ENCODE measurements around the gene ERFE. TPM values are rescaled to one million over a fixed set of nuclear protein-coding genes. Genes with fewer than 3 reads are reported as not detected.

Gene ERFE
- total RNA-seq, 2 experiments from 2014 or later, result 0.99 to 1.0 TPM

DNA sequence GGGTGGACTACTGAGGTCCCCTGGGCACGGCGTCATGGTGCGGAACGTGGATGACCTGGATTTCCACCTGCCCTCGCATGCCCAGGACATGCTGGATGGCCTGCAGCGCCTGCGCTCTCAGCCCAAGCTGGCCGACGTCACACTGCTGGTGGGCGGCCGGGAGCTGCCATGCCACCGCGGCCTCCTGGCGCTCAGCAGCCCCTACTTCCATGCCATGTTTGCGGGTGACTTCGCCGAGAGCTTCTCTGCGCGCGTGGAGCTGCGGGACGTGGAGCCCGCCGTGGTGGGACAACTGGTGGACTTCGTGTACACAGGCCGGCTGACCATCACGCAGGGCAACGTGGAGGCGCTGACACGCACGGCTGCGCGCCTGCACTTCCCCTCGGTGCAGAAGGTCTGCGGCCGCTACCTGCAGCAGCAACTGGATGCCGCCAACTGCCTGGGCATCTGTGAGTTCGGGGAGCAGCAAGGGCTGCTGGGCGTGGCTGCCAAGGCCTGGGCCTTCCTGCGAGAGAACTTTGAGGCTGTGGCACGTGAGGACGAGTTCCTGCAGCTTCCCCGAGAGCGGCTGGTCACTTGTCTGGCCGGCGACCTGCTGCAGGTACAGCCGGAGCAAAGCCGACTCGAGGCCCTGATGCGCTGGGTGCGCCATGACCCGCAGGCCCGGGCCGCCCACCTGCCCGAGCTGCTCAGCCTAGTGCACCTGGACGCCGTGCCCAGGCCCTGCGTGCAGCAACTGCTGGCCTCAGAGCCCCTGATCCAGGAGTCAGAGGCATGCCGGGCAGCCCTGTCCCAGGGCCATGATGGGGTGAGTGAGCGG, 17.8 kb upstream of the ERFE start:
- TF ChIP-seq, protein P1, sequence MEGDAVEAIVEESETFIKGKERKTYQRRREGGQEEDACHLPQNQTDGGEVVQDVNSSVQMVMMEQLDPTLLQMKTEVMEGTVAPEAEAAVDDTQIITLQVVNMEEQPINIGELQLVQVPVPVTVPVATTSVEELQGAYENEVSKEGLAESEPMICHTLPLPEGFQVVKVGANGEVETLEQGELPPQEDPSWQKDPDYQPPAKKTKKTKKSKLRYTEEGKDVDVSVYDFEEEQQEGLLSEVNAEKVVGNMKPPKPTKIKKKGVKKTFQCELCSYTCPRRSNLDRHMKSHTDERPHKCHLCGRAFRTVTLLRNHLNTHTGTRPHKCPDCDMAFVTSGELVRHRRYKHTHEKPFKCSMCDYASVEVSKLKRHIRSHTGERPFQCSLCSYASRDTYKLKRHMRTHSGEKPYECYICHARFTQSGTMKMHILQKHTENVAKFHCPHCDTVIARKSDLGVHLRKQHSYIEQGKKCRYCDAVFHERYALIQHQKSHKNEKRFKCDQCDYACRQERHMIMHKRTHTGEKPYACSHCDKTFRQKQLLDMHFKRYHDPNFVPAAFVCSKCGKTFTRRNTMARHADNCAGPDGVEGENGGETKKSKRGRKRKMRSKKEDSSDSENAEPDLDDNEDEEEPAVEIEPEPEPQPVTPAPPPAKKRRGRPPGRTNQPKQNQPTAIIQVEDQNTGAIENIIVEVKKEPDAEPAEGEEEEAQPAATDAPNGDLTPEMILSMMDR (IDR thresholded peaks at IDR 0.05), result no peak
- Mint-ChIP-seq H3K4me1 (ENCODE audit: low read depth) (peaks cover 11% of the 10 kb centered on the region), H3K27me3 (no peaks in the 10 kb centered on the region), H3K36me3 (ENCODE audit: low read depth) (no peaks in the 10 kb centered on the region), H3K27ac (no peak overlapping the region), H3K4me3 (no peak overlapping the region), H3K9me3 (no peaks in the 10 kb centered on the region)
- ChIA-PET CTCF (interaction anchor here (1.0 to 1.5 kb wide), 5 partner anchors 8 to 283 kb away, joined by 3 to 4 read pairs (median 3); no protein-coding TSS in a partner anchor), POLR2A (interaction anchor here (0.6 kb wide), 1 partner anchor 55 kb away, joined by 3 read pairs; no protein-coding TSS in a partner anchor)
- ATAC-seq (no peak), DNase-seq (no peak)
- intact Hi-C loops (cut with micrococcal nuclease), result no loop called here

DNA sequence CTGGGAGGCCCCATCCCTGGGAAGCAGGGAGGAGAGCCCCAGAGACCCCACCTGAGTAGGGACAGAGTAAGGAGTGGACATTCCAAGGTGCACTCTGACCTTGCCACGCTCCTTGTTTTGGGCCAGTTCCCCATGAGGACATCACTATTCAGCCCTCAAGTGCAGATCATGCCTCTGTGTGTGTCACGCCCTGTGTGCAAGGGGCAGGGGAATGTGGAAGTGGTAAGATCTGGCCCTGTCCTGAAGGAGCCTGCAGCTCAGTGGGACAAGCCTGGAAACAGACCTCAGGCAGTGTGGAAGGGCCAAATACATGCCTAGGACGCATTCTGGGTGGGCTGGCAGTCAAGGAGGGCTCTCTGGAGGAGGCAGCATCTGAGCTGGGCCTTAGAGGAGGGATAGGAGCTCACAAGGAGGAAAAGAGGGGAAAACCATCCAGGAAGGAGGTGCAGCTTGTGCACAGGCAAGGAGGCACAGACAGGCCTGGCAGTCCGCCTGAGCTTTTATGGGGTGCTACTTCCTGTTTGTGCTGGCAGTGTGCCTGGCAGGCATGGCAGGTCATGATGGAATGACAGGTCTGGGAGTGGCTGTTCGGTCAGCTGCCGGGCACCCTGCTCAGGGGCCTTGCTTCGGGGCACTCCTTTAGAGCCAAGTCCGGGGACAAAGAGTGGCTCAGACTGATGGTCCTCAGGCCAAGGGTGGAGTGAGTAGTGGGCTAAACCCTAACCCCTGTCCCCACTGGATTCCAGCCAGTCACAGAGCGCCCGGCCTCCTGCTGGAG, 17.0 kb upstream of the ERFE start:
- ATAC-seq (no peak), DNase-seq (no peak)
- H3K27me3 Mint-ChIP-seq, result no peaks in the 10 kb centered on the region
- ChIA-PET CTCF (interaction anchor here (1.0 to 1.5 kb wide), 2 partner anchors 8 to 284 kb away, joined by 3 read pairs; no protein-coding TSS in a partner anchor), POLR2A (interaction anchor here (0.6 kb wide), 1 partner anchor 54 kb away, joined by 3 read pairs; no protein-coding TSS in a partner anchor)
- intact Hi-C loops (cut with micrococcal nuclease), result no loop called here
- no peak overlapping the region for H3K4me3 Mint-ChIP-seq
- no peaks in the 10 kb centered on the region for H3K36me3 Mint-ChIP-seq (ENCODE audit: low read depth)
- peaks cover 11% of the 10 kb centered on the region for H3K4me1 Mint-ChIP-seq (ENCODE audit: low read depth)
- TF ChIP-seq, protein P1 (IDR thresholded peaks at IDR 0.05), result no peak
- H3K27ac Mint-ChIP-seq, result no peak overlapping the region
- no peaks in the 10 kb centered on the region for H3K9me3 Mint-ChIP-seq

DNA sequence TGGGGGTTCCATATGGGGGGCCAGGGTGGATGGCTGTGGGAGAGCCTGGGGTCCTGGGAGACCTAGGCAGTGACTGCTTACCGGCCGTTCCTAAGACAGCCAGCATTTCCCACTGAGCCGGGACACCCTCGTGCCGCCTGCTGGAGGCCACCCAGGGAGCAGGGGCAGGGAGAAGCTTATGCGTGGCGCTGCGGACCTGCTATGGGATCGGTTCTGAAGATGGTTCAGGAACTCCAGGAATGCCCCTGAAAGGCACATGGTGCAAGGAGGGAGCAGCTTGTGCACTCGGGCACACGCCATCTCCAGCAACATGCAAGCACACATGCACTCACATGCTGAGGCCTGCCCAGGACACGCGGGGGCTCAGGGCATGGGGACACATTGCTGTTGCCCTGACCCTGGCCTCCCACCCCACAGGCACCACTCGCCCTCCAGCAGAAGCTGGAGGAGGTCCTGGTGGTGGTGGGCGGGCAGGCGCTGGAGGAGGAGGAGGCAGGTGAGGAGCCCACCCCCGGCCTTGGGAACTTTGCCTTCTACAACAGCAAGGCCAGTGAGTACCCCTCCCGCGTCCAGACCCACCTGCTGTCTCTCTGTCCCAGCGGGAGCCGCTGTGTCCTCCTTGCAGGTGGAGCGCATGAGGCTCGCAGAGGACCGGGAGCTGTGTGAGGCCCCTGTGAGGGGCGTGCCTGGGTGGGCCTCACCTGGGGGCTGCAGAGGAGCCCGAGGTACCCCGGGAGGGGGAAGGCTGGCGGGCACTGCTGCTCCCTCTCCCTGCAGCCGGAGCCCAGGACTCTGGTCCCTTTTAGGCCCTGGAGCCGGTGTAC, 16.2 kb upstream of the ERFE start:
- no peak overlapping the region for H3K4me3 Mint-ChIP-seq
- no peaks in the 10 kb centered on the region for H3K9me3 Mint-ChIP-seq
- H3K4me1 Mint-ChIP-seq (ENCODE audit: low read depth), result peaks cover 11% of the 10 kb centered on the region
- ChIA-PET CTCF (interaction anchor here (1.0 to 1.5 kb wide), 2 partner anchors 9 to 285 kb away, joined by 3 read pairs; no protein-coding TSS in a partner anchor), POLR2A (no interaction called here)
- H3K36me3 Mint-ChIP-seq (ENCODE audit: low read depth), result no peaks in the 10 kb centered on the region
- DNase-seq (no peak), ATAC-seq (no peak)
- TF ChIP-seq, protein P1 (IDR thresholded peaks at IDR 0.05), result no peak
- no peak overlapping the region for H3K27ac Mint-ChIP-seq
- no peaks in the 10 kb centered on the region for H3K27me3 Mint-ChIP-seq
- intact Hi-C loops (cut with micrococcal nuclease), result no loop called here

DNA sequence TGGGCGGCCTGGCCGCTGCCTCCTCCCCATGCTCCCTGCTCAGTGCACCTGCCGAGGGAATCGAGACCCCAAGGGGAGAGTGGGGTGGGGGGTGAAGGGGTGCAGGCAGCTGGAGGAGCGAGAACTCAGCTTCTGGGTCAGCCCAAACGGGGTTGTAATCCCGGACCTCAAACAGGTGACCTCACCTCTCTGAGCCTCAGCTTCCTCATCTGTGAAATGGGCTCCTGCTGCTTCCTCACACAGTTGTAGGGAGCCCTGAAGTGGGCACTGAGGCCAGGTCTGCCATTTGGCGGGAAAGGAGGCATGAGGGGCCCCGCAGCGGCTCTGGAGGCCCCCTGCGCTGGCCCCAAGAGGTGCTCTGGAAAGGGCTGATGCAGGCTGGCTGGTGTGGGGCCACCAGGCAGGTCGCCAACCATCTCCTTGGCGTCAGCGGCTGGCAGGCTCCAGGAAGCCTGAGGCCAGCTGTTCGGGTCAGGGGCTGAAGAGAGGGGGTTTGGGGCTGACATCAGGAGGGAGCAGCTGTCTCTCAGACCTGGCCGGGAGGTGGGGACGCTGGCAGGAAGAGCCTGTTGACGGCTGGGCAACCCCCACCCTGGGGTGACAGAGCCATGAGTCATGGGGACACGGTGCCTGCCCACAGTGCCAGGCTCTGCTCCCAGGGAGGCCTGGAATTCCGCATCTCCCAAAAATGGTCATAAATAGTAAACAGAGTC, 15.4 kb upstream of the ERFE start:
- ATAC-seq, result peak; percentile 59
- CTCF ChIA-PET, result no interaction called here
- H3K27me3 Mint-ChIP-seq, result no peaks in the 10 kb centered on the region
- peak; percentile 42 for DNase-seq
- H3K36me3 Mint-ChIP-seq (ENCODE audit: low read depth), result no peaks in the 10 kb centered on the region
- POLR2A ChIA-PET, result no interaction called here
- H3K4me1 Mint-ChIP-seq (ENCODE audit: low read depth), result peaks cover 11% of the 10 kb centered on the region
- H3K27ac Mint-ChIP-seq, result no peak overlapping the region
- intact Hi-C loops (cut with micrococcal nuclease), result no loop called here
- H3K4me3 Mint-ChIP-seq, result no peak overlapping the region
- TF ChIP-seq, protein P1 (IDR thresholded peaks at IDR 0.05), result no peak
- H3K9me3 Mint-ChIP-seq, result no peaks in the 10 kb centered on the region
